Colonic mucosa (tissue), 4 donors: ENCODE results near the gene STK39. TPM values are rescaled to one million over a fixed set of nuclear protein-coding genes. Genes with fewer than 3 reads are reported as not detected.

ENCODE experiments used
- DNase-seq: peaks from one replicate; pipeline ENCODE4 v3.0.0-alpha.2; 2020
- H3K27ac ChIP-seq: fragments of 200-600 bp; one replicate; pipeline ENCODE4 v1.8.0; 2021
- H3K27me3 ChIP-seq: fragments of 200-600 bp; one replicate; pipeline ENCODE4 v1.8.0; 2021
- H3K36me3 ChIP-seq: fragments of 200-600 bp; one replicate; pipeline ENCODE4 v1.8.0; 2021
- H3K4me1 ChIP-seq: fragments of 200-600 bp; one replicate; pipeline ENCODE4 v1.8.0; 2021; ENCODE audit warnings: mild to moderate bottlenecking
- H3K4me3 ChIP-seq: fragments of 200-600 bp; one replicate; pipeline ENCODE4 v1.8.0; 2021
- H3K9ac ChIP-seq, 2 donors: one replicate each; pipeline ENCODE4 v1.7.0; 2013; ENCODE audit warnings: control low read depth in 2 of 2, low read depth in 2 of 2, low read length in 2 of 2
- H3K9me3 ChIP-seq: fragments of 200-600 bp; one replicate; pipeline ENCODE4 v1.8.0; 2021
- CTCF ChIP-seq: fragments of 200-600 bp; IDR thresholded peaks from one replicate; pipeline ENCODE4 v1.8.0; 2022; ENCODE audit warnings: antibody characterized with exemption, mild to moderate bottlenecking
- intact Hi-C: fragments of 100-400 bp; cut with DNase I; formaldehyde crosslinking; loops from one replicate; pipeline ENCODE4 v1.14.1; 2022
- total RNA-seq, 2 donors: library from RNA; stranded (reverse); fragmentation: NEBNext Ultra II Directional in 1 of 2; extraction: Animal tissue kit (Norgen Biotek cat#: 25700) in 1 of 2; gene quantifications; one replicate each; pipeline ENCODE4 v1.2.1, GENCODE V29; 2021
- donor health status: healthy.
- donor health status: DM: no; HTN: no; CAD: no.
- donor health status: DM: no; HTN: no; CAD: no.

The STK39 gene
- total RNA-seq, 2 donors from 2014 or later, result 35.9 to 41.2 TPM

GRCh38 chr2:168256448-168256847, 9.1 kb upstream of the STK39 start:
- Histone ChIP-seq H3K9ac (no peak overlapping the region), H3K27me3 (no peaks in the 10 kb centered on the region), H3K36me3 (no peaks in the 10 kb centered on the region), H3K4me1 (no peaks in the 10 kb centered on the region), H3K27ac (no peak overlapping the region), H3K4me3 (no peak overlapping the region), H3K9me3 (no peaks in the 10 kb centered on the region)
- TF ChIP-seq CTCF, result no peak
- intact Hi-C loops, result loop anchor here (5.0 kb wide), 1 partner anchor 81 kb away; no protein-coding TSS in a partner anchor
- peak; percentile 71 for DNase-seq

GRCh38 chr2:168255866-168256265, 8.5 kb upstream of the STK39 start:
- DNase-seq, result no peak
- Histone ChIP-seq H3K27ac (no peak overlapping the region), H3K4me1 (no peaks in the 10 kb centered on the region)

GRCh38 chr2:168255103-168255502, 7.7 kb upstream of the STK39 start:
- H3K36me3 ChIP-seq, result no peaks in the 10 kb centered on the region
- no peaks in the 10 kb centered on the region for H3K27me3 ChIP-seq
- no peak for TF ChIP-seq CTCF
- no peaks in the 10 kb centered on the region for H3K9me3 ChIP-seq
- H3K4me3 ChIP-seq, result no peak overlapping the region
- H3K9ac ChIP-seq, result no peak overlapping the region
- intact Hi-C loops, result loop anchor here (5.0 kb wide), 1 partner anchor 82 kb away; no protein-coding TSS in a partner anchor
- DNase-seq, result no peak
- H3K4me1 ChIP-seq, result no peaks in the 10 kb centered on the region
- H3K27ac ChIP-seq, result no peak overlapping the region

More at GRCh38 chr2:168255866-168256265, 8.5 kb upstream of the STK39 start:
- Histone ChIP-seq H3K4me3 (no peak overlapping the region), H3K36me3 (no peaks in the 10 kb centered on the region), H3K27me3 (no peaks in the 10 kb centered on the region), H3K9ac (no peak overlapping the region), H3K9me3 (no peaks in the 10 kb centered on the region)
- intact Hi-C loops, result loop anchor here (5.0 kb wide), 1 partner anchor 81 kb away; no protein-coding TSS in a partner anchor
- no peak for TF ChIP-seq CTCF

GRCh38 chr2:168254158-168254935, 7.0 kb upstream of the STK39 start:
- no peak overlapping the region for H3K4me3 ChIP-seq
- no peaks in the 10 kb centered on the region for H3K9me3 ChIP-seq
- intact Hi-C loops, result no loop called here
- DNase-seq, result no peak
- H3K9ac ChIP-seq, result no peak overlapping the region
- no peaks in the 10 kb centered on the region for H3K36me3 ChIP-seq
- no peak for TF ChIP-seq CTCF
- no peaks in the 10 kb centered on the region for H3K4me1 ChIP-seq
- H3K27me3 ChIP-seq, result no peaks in the 10 kb centered on the region
- no peak overlapping the region for H3K27ac ChIP-seq

- no peak overlapping the region for H3K4me3 ChIP-seq
- H3K27me3 ChIP-seq, result no peaks in the 10 kb centered on the region
- no peaks in the 10 kb centered on the region for H3K9me3 ChIP-seq
- TF ChIP-seq CTCF, result no peak
- H3K27ac ChIP-seq, result no peak overlapping the region
- H3K9ac ChIP-seq, result no peak overlapping the region
- DNase-seq, result no peak
- H3K36me3 ChIP-seq, result no peaks in the 10 kb centered on the region
- no peaks in the 10 kb centered on the region for H3K4me1 ChIP-seq
- intact Hi-C loops, result no loop called here
Measured at GRCh38 chr2:168253379-168253778, 6.0 kb upstream of the STK39 start.
